Neuronal stem cell (in vitro differentiated cells): ENCODE measurements around the gene TSC22D3.

ENCODE experiments used
- DNase-seq: peaks from one replicate; pipeline ENCODE4 v3.0.0-alpha.2; 2013; ENCODE audit warnings: low spot score
- H2AFZ ChIP-seq: one replicate; pipeline ENCODE4 v1.6.1; 2013; ENCODE audit warnings: mild to moderate bottlenecking, low read length, inconsistent platforms
- H2AK5ac ChIP-seq: 2 replicates; pipeline ENCODE4 v1.6.1; 2013; ENCODE audit warnings: low read depth, mild to moderate bottlenecking, inconsistent platforms, low read length, moderate library complexity, mixed read lengths
- H2BK120ac ChIP-seq: 2 replicates; pipeline ENCODE4 v1.6.1; 2013; ENCODE audit warnings: low read depth, mild to moderate bottlenecking, inconsistent platforms, low read length, moderate library complexity, mixed read lengths
- H2BK12ac ChIP-seq: one replicate; pipeline ENCODE4 v1.6.1; 2013; ENCODE audit warnings: low read length, inconsistent platforms
- H2BK15ac ChIP-seq: 2 replicates; pipeline ENCODE4 v1.6.1; 2013; ENCODE audit warnings: mild to moderate bottlenecking, low read length, inconsistent platforms, mixed read lengths
- H2BK5ac ChIP-seq: one replicate; pipeline ENCODE4 v1.6.1; 2013; ENCODE audit warnings: inconsistent platforms, mild to moderate bottlenecking, low read length, moderate library complexity
- H3K14ac ChIP-seq: one replicate; pipeline ENCODE4 v1.6.1; 2013; ENCODE audit warnings: low read length, inconsistent platforms
- H3K18ac ChIP-seq: 2 replicates; pipeline ENCODE4 v1.6.1; 2013; ENCODE audit warnings: low read length, inconsistent platforms
- H3K23ac ChIP-seq: 2 replicates; pipeline ENCODE4 v1.6.1; 2013; ENCODE audit warnings: low read depth, mild to moderate bottlenecking, mixed read lengths, low read length, inconsistent platforms; ENCODE audit not compliant: poor library complexity
- H3K27ac ChIP-seq: replicated peaks from 3 replicates; pipeline ENCODE4 v1.5.1; 2013; ENCODE audit warnings: low read length, inconsistent platforms
- H3K27me3 ChIP-seq, 3 experiments: 2 replicates each; pipeline ENCODE4 v1.6.1; 2013; ENCODE audit warnings: low read length in 3 of 3, mild to moderate bottlenecking in 2 of 3, inconsistent platforms in 1 of 3, low read depth in 1 of 3, mixed read lengths in 1 of 3, moderate library complexity in 1 of 3; ENCODE audit not compliant: control insufficient read depth in 3 of 3, insufficient read depth in 3 of 3
- H3K36me3 ChIP-seq, 2 donors: replicated peaks in 1 of 2; 2 replicates each; pipeline ENCODE4 v1.6.1; 2013; ENCODE audit warnings: low read length in 2 of 2; ENCODE audit not compliant: control insufficient read depth in 2 of 2, insufficient read depth in 2 of 2
- H3K4ac ChIP-seq: 2 replicates; pipeline ENCODE4 v1.6.1; 2013; ENCODE audit warnings: inconsistent platforms, mild to moderate bottlenecking, low read length, moderate library complexity
- H3K4me1 ChIP-seq, 2 donors: 1 replicate in 1 of 2; 2 replicates in 1 of 2; pipeline ENCODE4 v1.6.1; 2013; ENCODE audit warnings: low read length in 2 of 2, low read depth in 1 of 2; ENCODE audit not compliant: control insufficient read depth in 2 of 2, insufficient read depth in 1 of 2
- H3K4me2 ChIP-seq: one replicate; pipeline ENCODE4 v1.6.1; 2013; ENCODE audit warnings: mild to moderate bottlenecking, low read length, inconsistent platforms; ENCODE audit not compliant: insufficient read depth, poor library complexity, severe bottlenecking
- H3K4me3 ChIP-seq, 2 donors: 2 replicates each; pipeline ENCODE4 v1.5.1; 2013; ENCODE audit warnings: low read length in 2 of 2, mild to moderate bottlenecking in 2 of 2, inconsistent platforms in 1 of 2, moderate library complexity in 1 of 2
- H3K79me1 ChIP-seq: one replicate; pipeline ENCODE4 v1.6.1; 2013; ENCODE audit warnings: low read depth, mild to moderate bottlenecking, inconsistent platforms, low read length, moderate library complexity
- H3K9ac ChIP-seq: one replicate; pipeline ENCODE4 v1.6.1; 2013; ENCODE audit warnings: mild to moderate bottlenecking, low read depth, low read length, inconsistent platforms; ENCODE audit not compliant: poor library complexity
- H3K9me3 ChIP-seq, 2 donors: replicated peaks in 1 of 2; 2 replicates each; pipeline versions ENCODE3 to v1.6.1; 2013; ENCODE audit warnings: low read length in 2 of 2, mild to moderate bottlenecking in 2 of 2, inconsistent platforms in 1 of 2, low read depth in 1 of 2, mixed read lengths in 1 of 2, moderate library complexity in 1 of 2; ENCODE audit not compliant: control insufficient read depth in 2 of 2, insufficient read depth in 1 of 2
- H4K8ac ChIP-seq: one replicate; pipeline ENCODE4 v1.6.1; 2013; ENCODE audit warnings: low read depth, mild to moderate bottlenecking, inconsistent platforms, low read length, moderate library complexity
- H4K91ac ChIP-seq: one replicate; pipeline ENCODE4 v1.6.1; 2013; ENCODE audit warnings: low read length, low read depth, mild to moderate bottlenecking, inconsistent platforms; ENCODE audit not compliant: poor library complexity
- WGBS, 2 donors: extraction: QIAGEN DNeasy Blood & Tissue Kit; methylation state at CpG; one replicate each; pipeline ENCODE4 v1.1.7; 2013; ENCODE audit warnings: missing lambda C conversion rate in 2 of 2, mixed read lengths in 1 of 2; ENCODE audit not compliant: insufficient read length in 2 of 2, insufficient replicate concordance in 1 of 2; ENCODE audit errors: extremely low coverage in 2 of 2; 5-methylcytosine and 5-hydroxymethylcytosine counted together

TSC22D3 gene

GRCh38 chrX:107736781-107737531 lies 38.6 kb downstream of the TSC22D3 start:
- H3K9me3 ChIP-seq, result no peaks in the 10 kb centered on the region
- H4K8ac ChIP-seq, result no peak overlapping the region
- no peak overlapping the region for H2BK5ac ChIP-seq
- no peaks in the 10 kb centered on the region for H3K36me3 ChIP-seq
- no peak overlapping the region for H3K18ac ChIP-seq
- no peak overlapping the region for H3K23ac ChIP-seq
- H3K14ac ChIP-seq, result no peak overlapping the region
- no peak overlapping the region for H3K27ac ChIP-seq
- no peak overlapping the region for H3K4me2 ChIP-seq
- H2AK5ac ChIP-seq, result no peak overlapping the region
- peaks cover 0 to 10% of the 10 kb centered on the region in 2 donors for H3K4me1 ChIP-seq
- no peak overlapping the region for H3K9ac ChIP-seq
- no peak overlapping the region for H3K4me3 ChIP-seq
- WGBS, 2 donors, result no CpG with 5 or more reads among the region's 8 CpGs
- no peak for DNase-seq
- no peak overlapping the region for H2BK120ac ChIP-seq
- H4K91ac ChIP-seq, result no peak overlapping the region
- H3K4ac ChIP-seq, result no peak overlapping the region
- no peak overlapping the region for H2BK12ac ChIP-seq
- no peaks in the 10 kb centered on the region for H3K79me1 ChIP-seq
- no peak overlapping the region for H2BK15ac ChIP-seq
- H3K27me3 ChIP-seq, result peaks cover 0 to 37% (median 0%) of the 10 kb centered on the region in 3 experiments
- H2AFZ ChIP-seq, result no peak overlapping the region

- Histone ChIP-seq H2AFZ (no peak overlapping the region), H3K23ac (no peak overlapping the region), H3K36me3 (no peaks in the 10 kb centered on the region), H2BK12ac (no peak overlapping the region), H2AK5ac (no peak overlapping the region), H3K9me3 (no peaks in the 10 kb centered on the region), H3K9ac (no peak overlapping the region), H3K4me2 (no peak overlapping the region), H4K91ac (no peak overlapping the region), H3K27ac (no peak overlapping the region), H2BK15ac (no peak overlapping the region), H3K4me3 (no peak overlapping the region), H3K4me1 (peaks cover 0 to 9% of the 10 kb centered on the region in 2 donors), H3K27me3 (peaks cover 0 to 25% (median 0%) of the 10 kb centered on the region in 3 experiments), H3K18ac (no peak overlapping the region), H2BK120ac (no peak overlapping the region), H2BK5ac (no peak overlapping the region), H3K79me1 (no peaks in the 10 kb centered on the region), H3K14ac (no peak overlapping the region), H4K8ac (no peak overlapping the region), H3K4ac (no peak overlapping the region)
- no CpG with 5 or more reads among the region's 3 CpGs for WGBS, 2 donors
- no peak for DNase-seq
These were observed 40.9 kb downstream of the TSC22D3 start for GRCh38 chrX:107734646-107735045.

- H4K8ac ChIP-seq, result no peak overlapping the region
- H3K23ac ChIP-seq, result no peak overlapping the region
- H3K14ac ChIP-seq, result no peak overlapping the region
- no peak overlapping the region for H2AFZ ChIP-seq
- no peaks in the 10 kb centered on the region for H3K36me3 ChIP-seq
- no peak overlapping the region for H3K18ac ChIP-seq
- H3K4me1 ChIP-seq, result peaks cover 0 to 9% of the 10 kb centered on the region in 2 donors
- no peak overlapping the region for H2BK120ac ChIP-seq
- no CpG with 5 or more reads among the region's 4 CpGs for WGBS, 2 donors
- no peak overlapping the region for H3K9ac ChIP-seq
- no peaks in the 10 kb centered on the region for H3K9me3 ChIP-seq
- H3K27ac ChIP-seq, result no peak overlapping the region
- H3K27me3 ChIP-seq, result peaks cover 0 to 25% (median 0%) of the 10 kb centered on the region in 3 experiments
- no peak overlapping the region for H4K91ac ChIP-seq
- no peak overlapping the region for H3K4me2 ChIP-seq
- no peaks in the 10 kb centered on the region for H3K79me1 ChIP-seq
- H2AK5ac ChIP-seq, result no peak overlapping the region
- H2BK12ac ChIP-seq, result no peak overlapping the region
- H2BK5ac ChIP-seq, result no peak overlapping the region
- no peak overlapping the region for H2BK15ac ChIP-seq
- no peak overlapping the region for H3K4ac ChIP-seq
- no peak overlapping the region for H3K4me3 ChIP-seq
- no peak for DNase-seq
These were observed 41.9 kb downstream of the TSC22D3 start for GRCh38 chrX:107733686-107734085.

GRCh38 chrX:107731831-107732502 lies 43.6 kb downstream of the TSC22D3 start:
- Histone ChIP-seq H3K4me1 (peaks cover 0 to 9% of the 10 kb centered on the region in 2 donors), H3K36me3 (no peaks in the 10 kb centered on the region), H4K91ac (no peak overlapping the region), H3K23ac (no peak overlapping the region), H2BK12ac (no peak overlapping the region), H3K18ac (no peak overlapping the region), H3K27ac (no peak overlapping the region), H3K4ac (no peak overlapping the region), H2BK120ac (no peak overlapping the region), H3K79me1 (no peaks in the 10 kb centered on the region), H2BK15ac (no peak overlapping the region), H2AFZ (peak overlapping the region; percentile 49), H3K4me2 (no peak overlapping the region), H2BK5ac (no peak overlapping the region), H3K9me3 (no peaks in the 10 kb centered on the region), H3K4me3 (no peak overlapping the region), H3K9ac (no peak overlapping the region), H2AK5ac (no peak overlapping the region), H4K8ac (no peak overlapping the region), H3K14ac (peak overlapping the region; percentile 82), H3K27me3 (peaks cover 0 to 22% (median 0%) of the 10 kb centered on the region in 3 experiments)
- DNase-seq, result no peak
- WGBS, 2 donors, result no CpG with 5 or more reads among the region's 7 CpGs
